Measurements from ENCODE around the gene DIS3L2. TPM values are rescaled to one million over a fixed set of nuclear protein-coding genes. Genes with fewer than 3 reads are reported as not detected.

Gene DIS3L2
- total RNA-seq, 4 donors from 2014 or later: 52.8 to 74.9 (median 61.8) TPM

DNA sequence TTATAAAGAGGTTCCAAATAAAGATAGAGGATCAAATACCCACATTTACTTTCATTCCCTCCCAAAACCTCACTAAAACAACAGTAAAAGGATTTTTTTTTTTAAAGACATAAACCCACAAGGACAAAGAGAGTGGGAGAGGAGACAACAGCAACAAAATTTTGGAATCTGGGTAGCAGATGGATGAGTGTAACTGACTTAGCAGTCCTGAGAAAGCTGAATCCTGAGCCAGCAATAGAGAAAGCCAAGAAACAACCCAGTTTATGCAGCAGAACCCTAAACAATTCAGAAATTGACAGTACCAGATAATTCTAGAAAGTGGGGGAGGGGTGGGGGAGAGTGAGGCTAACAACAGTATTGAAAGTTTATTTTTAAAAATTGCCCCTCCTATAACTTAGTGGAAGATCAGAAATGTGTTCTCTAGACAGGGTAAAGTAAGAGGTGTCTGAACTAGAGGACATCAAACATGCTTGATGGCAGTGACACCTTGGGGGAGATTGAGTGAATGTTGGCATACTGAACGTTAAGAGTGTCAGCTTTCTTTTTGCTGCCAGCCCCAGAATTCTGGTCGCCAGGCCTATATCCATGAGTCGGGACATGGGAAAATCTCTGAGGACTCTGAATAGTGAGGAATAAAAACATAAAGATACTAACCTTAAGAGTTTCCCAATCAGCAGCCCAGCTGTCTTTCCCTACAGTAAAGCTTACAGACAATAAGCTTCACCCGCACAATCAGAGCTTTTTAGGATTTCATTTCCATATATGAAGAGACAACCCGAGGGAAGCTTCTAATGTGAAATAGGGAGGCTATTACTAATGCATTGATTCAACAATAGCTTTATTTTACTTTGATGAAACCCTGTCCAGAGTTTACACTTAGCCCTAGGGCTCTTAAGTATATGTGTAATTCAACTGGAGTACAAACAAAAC lies 289.0 kb downstream of the DIS3L2 start:
- Histone ChIP-seq H3K4me1 (no peaks in the 10 kb centered on the region), H3K27ac (no peak overlapping the region), H3K4me3 (no peak overlapping the region), H3K9me3 (no peaks in the 10 kb centered on the region), H3K27me3 (no peaks in the 10 kb centered on the region), H3K36me3 (peaks cover 0 to 40% (median 0%) of the 10 kb centered on the region in 3 donors)
- TF ChIP-seq, protein P1, sequence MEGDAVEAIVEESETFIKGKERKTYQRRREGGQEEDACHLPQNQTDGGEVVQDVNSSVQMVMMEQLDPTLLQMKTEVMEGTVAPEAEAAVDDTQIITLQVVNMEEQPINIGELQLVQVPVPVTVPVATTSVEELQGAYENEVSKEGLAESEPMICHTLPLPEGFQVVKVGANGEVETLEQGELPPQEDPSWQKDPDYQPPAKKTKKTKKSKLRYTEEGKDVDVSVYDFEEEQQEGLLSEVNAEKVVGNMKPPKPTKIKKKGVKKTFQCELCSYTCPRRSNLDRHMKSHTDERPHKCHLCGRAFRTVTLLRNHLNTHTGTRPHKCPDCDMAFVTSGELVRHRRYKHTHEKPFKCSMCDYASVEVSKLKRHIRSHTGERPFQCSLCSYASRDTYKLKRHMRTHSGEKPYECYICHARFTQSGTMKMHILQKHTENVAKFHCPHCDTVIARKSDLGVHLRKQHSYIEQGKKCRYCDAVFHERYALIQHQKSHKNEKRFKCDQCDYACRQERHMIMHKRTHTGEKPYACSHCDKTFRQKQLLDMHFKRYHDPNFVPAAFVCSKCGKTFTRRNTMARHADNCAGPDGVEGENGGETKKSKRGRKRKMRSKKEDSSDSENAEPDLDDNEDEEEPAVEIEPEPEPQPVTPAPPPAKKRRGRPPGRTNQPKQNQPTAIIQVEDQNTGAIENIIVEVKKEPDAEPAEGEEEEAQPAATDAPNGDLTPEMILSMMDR (IDR thresholded peaks at IDR 0.05): no peak
- WGBS, 2 donors: 76 to 78% methylated on average over 5 of the region's 5 CpGs
- DNase-seq (ENCODE audit: low spot score in 2 of 2): no peak

DNA sequence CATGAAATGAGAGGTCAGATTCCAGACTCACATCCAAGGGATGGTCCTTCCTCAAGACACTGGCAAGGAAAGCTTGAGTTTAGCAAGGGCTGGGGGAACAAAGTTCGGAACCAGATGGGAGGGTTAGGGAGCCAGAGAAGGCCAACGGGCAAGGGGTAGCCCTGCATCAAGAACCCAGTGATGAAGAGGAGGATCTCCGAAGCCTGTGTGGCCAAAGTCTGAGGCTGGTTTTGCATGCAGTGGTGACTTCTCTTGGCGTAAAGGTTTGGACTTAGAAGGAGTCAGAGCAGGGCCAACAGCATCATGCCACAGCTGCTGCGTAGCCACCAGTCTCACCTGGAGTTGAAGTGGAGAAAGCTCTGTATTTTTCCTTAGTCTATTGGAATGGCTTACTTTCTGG lies 293.5 kb downstream of the DIS3L2 start:
- H3K9me3 ChIP-seq: no peaks in the 10 kb centered on the region
- H3K27me3 ChIP-seq: no peaks in the 10 kb centered on the region
- TF ChIP-seq, protein P1 (IDR thresholded peaks at IDR 0.05): no peak
- TF ChIP-seq EP300 (IDR thresholded peaks at IDR 0.05) (no peak), POLR2A (IDR thresholded peaks at IDR 0.05) (no peak)
- no peak overlapping the region for H3K27ac ChIP-seq
- 95 to 98% methylated on average over 5 of the region's 5 CpGs for WGBS, 2 donors
- peaks cover 0 to 12% (median 3%) of the 10 kb centered on the region in 4 donors for H3K4me1 ChIP-seq
- peaks cover 0 to 37% (median 0%) of the 10 kb centered on the region in 3 donors for H3K36me3 ChIP-seq
- H3K4me3 ChIP-seq: no peak overlapping the region
- DNase-seq (ENCODE audit: low spot score in 2 of 2): no peak

DNA sequence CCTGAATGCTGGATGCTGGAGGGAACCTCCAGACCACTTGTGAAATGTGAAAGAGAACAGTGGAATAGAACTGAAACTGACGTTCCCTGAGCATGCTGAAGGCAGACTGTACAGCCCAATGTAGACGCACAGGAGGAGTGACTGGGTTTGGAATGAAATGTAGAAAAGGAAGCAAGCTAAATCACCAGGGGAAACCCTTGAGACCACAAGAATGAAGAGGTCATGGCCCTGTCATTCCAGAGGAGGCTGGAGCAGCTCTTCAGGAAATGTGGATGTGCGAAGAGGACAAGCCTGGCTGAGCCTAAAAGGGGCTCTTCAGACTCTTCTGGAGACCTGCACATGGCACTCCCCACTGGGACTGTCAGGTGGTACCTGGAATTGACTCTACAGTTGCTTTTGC lies 298.6 kb downstream of the DIS3L2 start:
- TF ChIP-seq EP300 (IDR thresholded peaks at IDR 0.05): peak in 1 of 2 donors; percentile 39
- TF ChIP-seq, protein P1 (IDR thresholded peaks at IDR 0.05): no peak
- TF ChIP-seq POLR2A (IDR thresholded peaks at IDR 0.05): no peak

DNA sequence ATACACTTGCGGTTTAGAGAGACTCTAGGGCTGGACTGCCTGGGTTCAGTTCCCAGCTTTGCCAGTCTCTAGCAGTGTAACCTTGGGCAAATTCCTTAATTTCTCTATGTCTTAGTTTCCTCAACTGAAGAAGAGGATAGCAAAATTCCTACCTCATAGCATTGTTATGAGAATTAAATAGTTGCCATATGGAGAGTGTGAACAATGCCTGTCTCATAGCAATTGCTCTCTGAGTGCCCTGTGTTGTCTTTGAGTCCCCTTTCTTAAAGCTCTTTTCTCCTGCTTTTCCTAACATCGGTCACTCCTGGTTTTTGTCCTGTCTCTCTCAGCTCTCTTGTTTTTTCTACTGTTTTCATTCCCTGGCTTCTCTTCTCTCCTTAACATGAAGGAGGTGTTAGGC lies 300.3 kb downstream of the DIS3L2 start:
- TF ChIP-seq POLR2A (IDR thresholded peaks at IDR 0.05) (no peak), EP300 (IDR thresholded peaks at IDR 0.05) (no peak)
- TF ChIP-seq, protein P1 (IDR thresholded peaks at IDR 0.05): no peak

More for the DNA sequence above, 298.6 kb downstream of the DIS3L2 start:
- no peaks in the 10 kb centered on the region for H3K27me3 ChIP-seq
- H3K36me3 ChIP-seq: peaks cover 0 to 50% (median 0%) of the 10 kb centered on the region in 3 donors
- no peak overlapping the region for H3K4me3 ChIP-seq
- WGBS, 2 donors: 26 to 31% methylated on average over 3 of the region's 3 CpGs
- no peaks in the 10 kb centered on the region for H3K9me3 ChIP-seq
- peak in 1 of 2 donors; percentile 27 for DNase-seq (ENCODE audit: low spot score in 2 of 2)
- peaks cover 0 to 16% (median 3%) of the 10 kb centered on the region in 4 donors for H3K4me1 ChIP-seq
- no peak overlapping the region for H3K27ac ChIP-seq

DNA sequence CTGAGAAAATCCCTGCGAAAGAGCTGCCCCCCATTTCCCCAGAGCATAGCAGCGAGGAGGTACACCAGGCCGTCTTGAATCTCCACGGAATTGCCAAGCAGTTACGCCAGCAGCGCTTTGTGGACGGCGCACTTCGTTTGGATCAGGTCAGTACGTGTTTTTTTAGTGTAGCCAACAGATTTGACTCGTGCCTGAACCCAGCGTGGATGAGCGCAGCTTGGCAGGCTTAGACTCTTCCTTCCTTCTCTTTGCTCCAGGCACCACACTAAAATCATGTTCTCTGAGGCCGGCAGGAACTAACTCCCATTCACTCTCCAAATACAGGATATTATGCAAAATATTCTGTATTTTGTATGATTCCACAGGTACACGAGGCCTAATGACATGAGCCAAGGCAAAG lies 301.8 kb downstream of the DIS3L2 start:
- Histone ChIP-seq H3K27me3 (no peaks in the 10 kb centered on the region), H3K4me3 (no peak overlapping the region), H3K36me3 (peaks cover 0 to 45% (median 0%) of the 10 kb centered on the region in 3 donors), H3K27ac (no peak overlapping the region), H3K4me1 (peaks cover 0 to 16% (median 3%) of the 10 kb centered on the region in 4 donors), H3K9me3 (no peaks in the 10 kb centered on the region)
- no peak for DNase-seq (ENCODE audit: low spot score in 2 of 2)
- 91 to 95% methylated on average over 15 of the region's 15 CpGs for WGBS, 2 donors
- TF ChIP-seq EP300 (IDR thresholded peaks at IDR 0.05) (no peak), POLR2A (IDR thresholded peaks at IDR 0.05) (no peak)
- TF ChIP-seq, protein P1 (IDR thresholded peaks at IDR 0.05): no peak

More for the DNA sequence above, 300.3 kb downstream of the DIS3L2 start:
- H3K4me3 ChIP-seq: no peak overlapping the region
- H3K4me1 ChIP-seq: peaks cover 0 to 16% (median 3%) of the 10 kb centered on the region in 4 donors
- no peak overlapping the region for H3K27ac ChIP-seq
- no peak for DNase-seq (ENCODE audit: low spot score in 2 of 2)
- no peaks in the 10 kb centered on the region for H3K27me3 ChIP-seq
- H3K36me3 ChIP-seq: peaks cover 0 to 45% (median 0%) of the 10 kb centered on the region in 3 donors
- WGBS, 2 donors: 94 to 98% methylated on average over 2 of the region's 2 CpGs
- H3K9me3 ChIP-seq: no peaks in the 10 kb centered on the region
